Astrocyte of the hippocampus (primary cell): ENCODE data around the gene ATP2B1.

Experiments used
- DNase-seq: peaks from one replicate; pipeline ENCODE4 v3.0.0; 2011; ENCODE audit warnings: low read depth, low spot score

Gene ATP2B1

DNA sequence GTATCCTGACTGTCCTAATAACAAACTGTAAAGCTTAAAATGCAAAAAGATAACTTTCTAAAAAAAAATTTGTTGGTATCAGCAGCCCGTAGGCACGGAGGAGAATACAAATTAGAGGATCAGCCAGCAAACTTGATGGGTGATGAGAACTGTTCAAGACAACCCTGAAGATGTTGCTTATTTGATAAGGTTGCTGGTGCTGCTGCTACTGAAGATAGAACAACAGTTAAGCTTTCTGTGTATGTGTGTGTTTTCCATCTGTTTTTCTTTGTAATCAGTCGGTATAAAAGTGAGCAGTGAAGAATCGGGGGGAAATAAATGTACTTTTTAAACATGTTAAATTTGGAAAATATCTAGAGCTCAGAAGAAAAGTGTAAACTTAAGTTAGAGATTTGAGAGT, 115.4 kb downstream of the ATP2B1 start:
- no peak for DNase-seq

GRCh38 chr12:89589753-89590152, 118.9 kb downstream of the ATP2B1 start:
- DNase-seq: no peak

DNA sequence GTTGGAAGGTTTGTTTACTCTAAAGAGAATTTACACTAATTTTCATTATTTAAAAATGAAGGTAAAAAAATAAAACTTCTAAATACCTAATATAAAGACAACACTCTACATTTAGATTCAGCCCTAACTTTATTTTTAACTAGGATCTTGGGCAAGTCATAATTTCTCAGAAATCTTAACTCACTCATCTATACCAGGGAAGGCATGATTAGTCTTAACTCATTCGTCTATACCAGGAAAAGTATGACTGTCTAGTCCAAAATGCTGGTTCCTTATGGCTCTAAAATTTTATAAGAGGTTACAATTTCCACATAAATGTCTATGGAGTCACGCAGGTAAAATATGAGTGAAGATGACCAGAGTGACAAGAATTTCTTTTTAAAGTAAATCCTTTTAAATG, 130.1 kb downstream of the ATP2B1 start:
- no peak for DNase-seq

DNA sequence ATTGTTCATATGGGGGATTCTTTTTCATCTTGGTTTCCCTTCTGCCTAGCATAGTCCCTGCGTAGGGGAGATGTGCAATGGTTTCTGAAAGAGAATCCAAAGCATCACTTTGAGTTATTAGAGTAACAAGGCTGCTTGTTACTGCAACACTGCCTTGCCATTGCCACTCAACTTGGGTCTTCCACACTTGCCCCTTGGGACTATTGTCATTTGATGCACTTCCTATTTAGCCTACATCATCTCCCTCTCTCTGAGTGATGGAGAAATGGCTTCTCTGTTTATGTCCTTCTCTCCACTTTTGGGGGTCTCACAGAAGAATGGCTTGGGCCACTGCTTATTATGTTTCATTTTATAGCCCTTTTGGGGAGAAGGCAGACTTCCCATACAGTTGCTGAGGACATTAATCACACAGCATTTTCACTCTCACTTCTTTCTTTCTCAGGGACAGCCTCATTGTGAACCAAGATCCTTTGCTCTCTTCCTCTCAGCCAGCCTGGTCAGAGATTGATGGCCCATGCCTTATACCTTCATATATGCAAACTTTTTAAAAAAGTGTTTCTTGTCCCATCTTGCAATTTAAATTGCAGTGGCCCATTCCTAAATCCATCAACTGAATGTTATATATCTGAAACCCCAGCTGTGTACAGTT, 131.9 kb downstream of the ATP2B1 start:
- DNase-seq: no peak

- DNase-seq: no peak
Observed at GRCh38 chr12:89575374-89575773, 133.3 kb downstream of the ATP2B1 start.

DNA sequence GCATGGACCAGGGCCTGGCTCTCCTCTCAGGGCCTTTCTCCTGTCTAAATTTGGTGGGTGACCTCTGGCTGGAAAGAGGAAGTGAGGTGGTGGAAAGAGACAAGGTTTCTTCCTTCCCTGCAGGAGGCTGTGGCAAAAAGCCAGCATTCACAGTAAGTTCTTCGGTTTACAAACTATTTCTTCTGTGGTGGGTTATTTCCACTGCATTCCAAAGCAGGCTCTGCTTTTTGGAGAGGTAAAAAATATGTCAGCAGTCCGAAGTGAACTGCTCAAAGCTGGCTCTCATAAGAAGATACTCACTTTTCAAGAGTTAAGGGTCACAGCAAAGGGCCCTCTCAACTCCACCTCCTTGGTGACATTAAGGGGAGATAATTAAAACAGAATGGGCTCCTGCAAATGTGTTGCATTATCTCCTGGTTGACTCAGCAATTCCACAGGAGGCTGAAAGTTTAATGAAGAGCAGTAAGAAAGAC, 133.9 kb downstream of the ATP2B1 start:
- DNase-seq: peak; percentile 86

GRCh38 chr12:89573051-89573810, 135.4 kb downstream of the ATP2B1 start:
- no peak for DNase-seq

GRCh38 chr12:89571491-89572195, 137.0 kb downstream of the ATP2B1 start:
- no peak for DNase-seq

DNA sequence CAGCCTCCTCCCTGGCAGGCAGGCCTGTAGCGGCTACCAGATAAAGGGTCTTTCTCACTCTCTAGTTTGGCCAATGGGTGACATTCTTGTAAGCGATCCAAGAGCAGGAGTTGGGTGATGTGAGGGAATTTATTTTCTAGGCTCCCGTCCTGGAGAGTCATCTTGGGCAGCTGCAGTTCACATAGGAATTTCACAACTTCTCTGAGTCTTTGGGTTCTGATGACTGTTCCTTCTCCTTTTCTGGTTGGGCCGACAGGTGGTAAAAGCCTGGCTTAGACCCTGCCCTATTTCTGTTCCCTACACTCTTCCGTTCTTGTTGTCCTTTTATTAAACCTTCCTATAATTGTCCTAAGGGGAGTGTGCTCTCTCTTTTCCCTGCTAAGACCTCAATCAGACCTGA, 140.2 kb downstream of the ATP2B1 start:
- no peak for DNase-seq

DNA sequence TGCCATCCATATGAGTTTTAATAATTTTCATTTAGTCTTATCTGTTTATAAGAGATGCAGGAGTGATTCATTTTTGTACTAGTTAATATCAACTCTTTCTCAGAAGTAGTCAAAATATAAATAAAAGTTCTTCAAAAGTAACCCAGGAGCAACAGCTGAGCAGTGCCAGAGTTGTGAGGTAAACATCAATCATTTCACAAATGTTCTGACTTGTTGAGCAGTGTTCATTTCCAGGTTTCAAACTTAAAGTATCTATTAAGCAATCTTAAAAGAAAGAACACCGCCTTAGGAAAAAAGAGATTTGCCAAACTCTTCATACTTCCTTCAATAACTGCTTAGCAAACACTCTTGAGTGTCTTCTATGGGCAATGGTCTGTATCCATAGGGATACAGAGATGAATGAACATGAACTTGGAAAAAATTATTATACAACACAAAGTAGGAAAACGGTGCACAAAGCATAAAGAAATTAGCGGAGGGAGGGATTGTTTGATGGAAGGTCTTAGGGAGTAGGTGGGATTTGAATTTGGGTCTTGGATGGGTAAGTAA, 140.9 kb downstream of the ATP2B1 start:
- DNase-seq: no peak

- DNase-seq: no peak
Observed at GRCh38 chr12:89566615-89567014, 142.0 kb downstream of the ATP2B1 start.

DNA sequence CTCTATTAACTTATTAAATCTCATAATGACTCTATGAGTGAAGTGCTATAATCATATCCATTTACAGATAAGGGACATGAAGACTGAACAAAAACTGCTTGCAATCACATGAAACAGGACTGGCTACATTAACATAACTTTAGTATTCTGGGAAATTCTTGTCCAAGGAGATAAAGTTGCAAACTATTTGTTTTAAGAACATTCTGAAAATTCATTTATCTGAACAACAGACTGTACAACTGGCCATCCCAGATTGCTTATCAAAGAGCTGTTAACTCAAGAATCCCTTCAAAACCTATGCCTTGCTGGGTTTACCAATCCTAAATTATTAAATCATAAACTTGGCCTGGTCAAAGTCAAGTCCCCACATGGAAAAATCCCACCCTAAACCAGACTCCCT, 143.6 kb downstream of the ATP2B1 start:
- no peak for DNase-seq

DNA sequence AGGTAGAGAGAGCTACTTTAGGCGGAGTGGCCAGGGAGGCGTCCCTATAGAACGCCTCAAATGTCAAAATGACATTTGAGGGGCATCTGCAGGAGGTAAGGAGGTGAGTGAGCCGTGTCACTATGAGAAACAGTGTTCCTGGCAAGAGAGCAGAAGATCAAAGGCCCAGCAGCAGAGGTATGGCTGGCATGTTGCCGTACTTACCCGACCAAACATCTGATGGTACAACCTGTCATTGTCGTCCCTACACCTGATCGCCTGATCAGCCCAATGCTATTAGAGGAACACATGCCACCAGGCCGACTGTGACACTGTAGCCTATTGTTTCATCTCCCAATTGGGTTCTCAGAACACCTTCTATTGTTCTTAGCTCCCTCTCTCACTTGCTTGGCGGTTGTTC, 148.9 kb downstream of the ATP2B1 start:
- no peak for DNase-seq

DNA sequence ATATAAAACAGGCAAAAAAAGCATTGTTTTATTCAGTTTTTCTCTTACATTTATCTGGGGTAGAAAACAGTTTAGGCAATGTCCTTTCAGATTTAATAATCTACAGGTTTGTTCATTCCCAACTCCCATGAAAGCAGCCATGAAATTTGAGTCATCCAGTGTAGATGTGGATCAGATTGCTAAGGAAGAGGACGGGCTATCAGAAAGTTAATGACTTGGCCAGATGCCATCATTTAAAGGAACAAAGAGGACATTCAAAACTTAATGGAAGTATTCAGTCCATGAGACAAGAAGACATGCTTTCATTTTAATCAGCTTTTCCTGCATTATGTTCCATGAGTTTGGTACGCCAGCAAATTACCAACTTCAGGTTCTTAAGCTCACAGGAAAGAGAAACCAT, 151.7 kb downstream of the ATP2B1 start:
- no peak for DNase-seq

- no peak for DNase-seq
Observed at GRCh38 chr12:89552376-89552775, 156.3 kb downstream of the ATP2B1 start.

GRCh38 chr12:89551747-89552146, 156.9 kb downstream of the ATP2B1 start:
- DNase-seq: no peak

DNA sequence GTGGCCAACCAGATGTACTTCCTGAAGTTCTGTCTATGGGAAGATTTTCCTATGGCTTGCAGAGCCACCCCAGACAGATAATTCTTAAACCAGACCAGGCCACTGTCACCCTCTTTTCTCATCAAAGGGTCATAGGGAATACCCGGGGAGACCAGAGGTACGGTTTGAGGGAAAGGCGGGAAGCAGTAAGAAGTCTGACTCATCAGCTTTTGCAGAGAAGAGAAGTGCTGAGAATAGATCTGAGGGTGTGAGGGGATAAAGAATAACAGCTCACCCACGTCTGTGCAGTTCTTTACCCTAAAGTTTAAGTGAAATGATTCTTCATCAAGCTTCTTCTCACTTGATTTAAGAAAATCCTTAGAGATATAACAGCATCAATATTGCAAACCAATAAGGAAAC, 161.5 kb downstream of the ATP2B1 start:
- no peak for DNase-seq

- DNase-seq: no peak
Observed at GRCh38 chr12:89546151-89546550, 162.5 kb downstream of the ATP2B1 start.

GRCh38 chr12:89544681-89545184, 163.9 kb downstream of the ATP2B1 start:
- DNase-seq: peak; percentile 76

DNA sequence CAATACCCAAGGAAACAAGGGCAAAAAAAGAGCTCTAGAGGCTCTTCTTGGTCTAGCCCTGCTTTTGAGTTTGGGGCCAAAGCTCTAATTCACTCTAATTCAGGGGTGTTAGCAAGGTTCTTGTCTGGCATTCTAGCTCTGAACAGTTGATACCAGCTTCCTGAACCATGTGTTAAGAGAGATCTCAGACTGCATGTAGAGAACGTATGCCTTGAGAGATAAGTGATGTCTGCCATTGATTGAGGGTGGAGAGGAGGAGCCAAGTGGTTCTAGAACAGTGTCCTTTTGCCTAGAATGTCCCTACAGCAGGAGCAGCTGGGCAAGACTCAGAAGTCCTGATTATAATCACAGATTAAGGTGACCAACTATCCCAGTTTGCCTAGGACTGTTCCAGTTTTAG, 164.6 kb downstream of the ATP2B1 start:
- DNase-seq: no peak

GRCh38 chr12:89542912-89543592, 165.6 kb downstream of the ATP2B1 start:
- DNase-seq: peak; percentile 89

DNA sequence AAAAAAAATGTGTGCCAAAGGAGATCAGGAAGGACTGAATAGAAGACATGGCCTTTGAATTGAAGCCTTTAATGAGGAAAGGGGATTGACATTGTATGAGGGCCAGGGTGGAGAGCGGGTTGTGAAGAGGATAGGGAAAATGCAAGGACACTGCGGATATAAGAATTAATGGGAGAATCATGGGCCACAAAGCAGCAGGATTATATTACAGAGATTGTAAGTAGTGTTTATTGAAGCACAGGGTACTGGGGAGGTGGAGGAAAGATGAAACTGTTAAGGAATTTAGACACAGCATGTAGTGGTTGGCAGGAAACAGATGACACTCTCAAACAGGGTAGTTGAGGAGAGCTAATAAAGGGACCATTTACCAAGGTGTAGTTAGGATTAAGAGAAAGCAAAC, 166.4 kb downstream of the ATP2B1 start:
- no peak for DNase-seq
